ENCODE measurements around the gene FAH.

DNA sequence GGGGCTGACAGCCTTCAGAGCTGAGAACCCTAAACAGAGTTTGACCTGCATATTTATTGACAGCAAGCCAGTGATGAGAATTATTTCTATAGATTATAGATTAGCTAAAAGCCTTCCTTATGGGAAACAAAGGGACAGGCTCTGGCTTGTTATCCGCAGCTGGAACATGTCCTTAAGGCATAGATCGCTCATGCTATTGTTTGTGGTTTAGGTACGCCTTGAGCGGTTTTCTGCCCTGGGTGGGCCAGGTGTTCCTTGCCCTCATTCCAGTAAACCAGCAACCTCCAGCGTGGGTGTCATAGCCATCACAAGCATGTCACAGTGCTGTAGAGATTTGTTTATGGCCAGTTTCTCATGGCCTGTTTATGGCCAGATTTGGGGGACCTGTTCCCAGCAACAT is 10.2 kb upstream of the FAH start:
- TF ChIP-seq, protein P1, sequence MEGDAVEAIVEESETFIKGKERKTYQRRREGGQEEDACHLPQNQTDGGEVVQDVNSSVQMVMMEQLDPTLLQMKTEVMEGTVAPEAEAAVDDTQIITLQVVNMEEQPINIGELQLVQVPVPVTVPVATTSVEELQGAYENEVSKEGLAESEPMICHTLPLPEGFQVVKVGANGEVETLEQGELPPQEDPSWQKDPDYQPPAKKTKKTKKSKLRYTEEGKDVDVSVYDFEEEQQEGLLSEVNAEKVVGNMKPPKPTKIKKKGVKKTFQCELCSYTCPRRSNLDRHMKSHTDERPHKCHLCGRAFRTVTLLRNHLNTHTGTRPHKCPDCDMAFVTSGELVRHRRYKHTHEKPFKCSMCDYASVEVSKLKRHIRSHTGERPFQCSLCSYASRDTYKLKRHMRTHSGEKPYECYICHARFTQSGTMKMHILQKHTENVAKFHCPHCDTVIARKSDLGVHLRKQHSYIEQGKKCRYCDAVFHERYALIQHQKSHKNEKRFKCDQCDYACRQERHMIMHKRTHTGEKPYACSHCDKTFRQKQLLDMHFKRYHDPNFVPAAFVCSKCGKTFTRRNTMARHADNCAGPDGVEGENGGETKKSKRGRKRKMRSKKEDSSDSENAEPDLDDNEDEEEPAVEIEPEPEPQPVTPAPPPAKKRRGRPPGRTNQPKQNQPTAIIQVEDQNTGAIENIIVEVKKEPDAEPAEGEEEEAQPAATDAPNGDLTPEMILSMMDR (IDR thresholded peaks at IDR 0.05), result no peak
- no peak for TF ChIP-seq POLR2A (IDR thresholded peaks at IDR 0.05)

Measured in tibial nerve (tissue), 3 donors.